H9 (cell line): ENCODE measurements around the gene SPOP. TPM values are rescaled to one million over a fixed set of nuclear protein-coding genes. Genes with fewer than 3 reads are reported as not detected.

Experiments
- DNase-seq: peaks from one replicate; pipeline ENCODE4 v3.0.0-alpha.2; 2017
- H2AFZ ChIP-seq: one replicate; pipeline ENCODE4 v1.6.1; 2013; ENCODE audit warnings: mild to moderate bottlenecking, low read length, control low read depth, moderate library complexity
- H2AK5ac ChIP-seq: 2 replicates; pipeline ENCODE4 v1.6.1; 2013; ENCODE audit warnings: low read length, control low read depth, mixed read lengths; ENCODE audit not compliant: insufficient read length
- H2BK120ac ChIP-seq: one replicate; pipeline ENCODE4 v1.6.1; 2013; ENCODE audit warnings: low read depth, mild to moderate bottlenecking, low read length, control low read depth, inconsistent platforms; ENCODE audit not compliant: poor library complexity, severe bottlenecking
- H2BK12ac ChIP-seq: 2 replicates; pipeline ENCODE4 v1.6.1; 2013; ENCODE audit warnings: low read length, control low read depth, mixed read lengths, low read depth; ENCODE audit not compliant: insufficient read length
- H2BK15ac ChIP-seq: 2 replicates; pipeline ENCODE4 v1.6.1; 2013; ENCODE audit warnings: low read depth, low read length, control low read depth
- H2BK20ac ChIP-seq: one replicate; pipeline ENCODE4 v1.6.1; 2013; ENCODE audit warnings: low read depth, mild to moderate bottlenecking, low read length, control low read depth, inconsistent platforms; ENCODE audit not compliant: poor library complexity, severe bottlenecking
- H2BK5ac ChIP-seq: 2 replicates; pipeline ENCODE4 v1.6.1; 2013; ENCODE audit warnings: low read length, control low read depth, mixed read lengths; ENCODE audit not compliant: insufficient read length
- H3K14ac ChIP-seq: 2 replicates; pipeline ENCODE4 v1.6.1; 2013; ENCODE audit warnings: low read length, control low read depth; ENCODE audit not compliant: insufficient read depth
- H3K18ac ChIP-seq: 2 replicates; pipeline ENCODE4 v1.6.1; 2013; ENCODE audit warnings: low read depth, mild to moderate bottlenecking, mixed read lengths, low read length, control low read depth; ENCODE audit not compliant: insufficient read length
- H3K23ac ChIP-seq: 2 replicates; pipeline ENCODE4 v1.6.1; 2013; ENCODE audit warnings: low read length, control low read depth, mixed read lengths, low read depth; ENCODE audit not compliant: insufficient read length
- H3K23me2 ChIP-seq: 2 replicates; pipeline ENCODE4 v1.6.1; 2013; ENCODE audit warnings: low read depth, mild to moderate bottlenecking, mixed read lengths, low read length, control low read depth; ENCODE audit not compliant: insufficient read length, poor library complexity, severe bottlenecking
- H3K27ac ChIP-seq: 2 replicates; pipeline ENCODE4 v1.5.1; 2013; ENCODE audit warnings: low read length, control low read depth, mixed read lengths, low read depth; ENCODE audit not compliant: insufficient read length
- H3K27me3 ChIP-seq: 2 replicates; pipeline ENCODE4 v1.6.1; 2013; ENCODE audit warnings: low read length, control low read depth, inconsistent platforms; ENCODE audit not compliant: insufficient read depth
- H3K4ac ChIP-seq: 2 replicates; pipeline ENCODE4 v1.6.1; 2013; ENCODE audit warnings: low read depth, mild to moderate bottlenecking, control low read depth, inconsistent platforms, low read length, moderate library complexity
- H3K4me1 ChIP-seq: 2 replicates; pipeline ENCODE4 v1.6.1; 2013; ENCODE audit warnings: low read length, control low read depth, inconsistent platforms; ENCODE audit not compliant: insufficient read depth
- H3K4me2 ChIP-seq: 2 replicates; pipeline ENCODE4 v1.6.1; 2013; ENCODE audit warnings: low read length, control low read depth, mixed read lengths; ENCODE audit not compliant: insufficient read length, insufficient read depth
- H3K56ac ChIP-seq: 2 replicates; pipeline ENCODE4 v1.6.1; 2013; ENCODE audit warnings: low read depth, mild to moderate bottlenecking, mixed read lengths, low read length, control low read depth; ENCODE audit not compliant: insufficient read length
- H3K79me1 ChIP-seq: 2 replicates; pipeline ENCODE4 v1.6.1; 2013; ENCODE audit warnings: low read depth, mild to moderate bottlenecking, moderate library complexity, low read length, control low read depth, inconsistent platforms; ENCODE audit not compliant: insufficient read depth, poor library complexity, severe bottlenecking
- H3K79me2 ChIP-seq: 2 replicates; pipeline ENCODE4 v1.6.1; 2013; ENCODE audit warnings: low read length, control low read depth, inconsistent platforms; ENCODE audit not compliant: insufficient read depth
- H3K9ac ChIP-seq: 2 replicates; pipeline ENCODE4 v1.6.1; 2013; ENCODE audit warnings: low read length, control low read depth, mixed read lengths; ENCODE audit not compliant: insufficient read length; ENCODE audit errors: extremely low read depth
- H3K9me3 ChIP-seq: one replicate; pipeline ENCODE4 v1.6.1; 2013; ENCODE audit warnings: low read depth, low read length, inconsistent platforms; ENCODE audit not compliant: control insufficient read depth
- H3T11ph ChIP-seq: one replicate; pipeline ENCODE4 v1.6.1; 2013; ENCODE audit warnings: mild to moderate bottlenecking, low read length, control low read depth, inconsistent platforms
- H4K20me1 ChIP-seq: one replicate; pipeline ENCODE4 v1.6.1; 2013; ENCODE audit not compliant: control insufficient read depth, insufficient read length, insufficient read depth
- H4K5ac ChIP-seq: 2 replicates; pipeline ENCODE4 v1.6.1; 2013; ENCODE audit warnings: low read depth, mild to moderate bottlenecking, mixed read lengths, low read length, control low read depth; ENCODE audit not compliant: insufficient read length
- H4K8ac ChIP-seq: replicated peaks from 2 replicates; pipeline ENCODE4 v1.6.1; 2013; ENCODE audit warnings: low read length, control low read depth, mixed read lengths, low read depth; ENCODE audit not compliant: insufficient read length
- H4K91ac ChIP-seq: 2 replicates; pipeline ENCODE4 v1.6.1; 2013; ENCODE audit warnings: low read depth, mild to moderate bottlenecking, moderate library complexity, mixed read lengths, low read length, control low read depth; ENCODE audit not compliant: insufficient read length
- H3K27ac Mint-ChIP-seq, 3 experiments: 2 replicates in 2 of 3; 3 replicates in 1 of 3; pipeline ENCODE4 v1.8.0; 2020 to 2021; ENCODE audit warnings: mixed read lengths in 3 of 3, mild to moderate bottlenecking in 1 of 3, moderate library complexity in 1 of 3
- H3K27me3 Mint-ChIP-seq: 2 replicates; pipeline ENCODE4 v1.8.0; 2021; ENCODE audit warnings: low read depth, mild to moderate bottlenecking, moderate library complexity, mixed read lengths
- H3K36me3 Mint-ChIP-seq, 3 experiments: 2 replicates in 2 of 3; 3 replicates in 1 of 3; pipeline ENCODE4 v1.8.0; 2020 to 2021; ENCODE audit warnings: low read depth in 3 of 3, mixed read lengths in 3 of 3; ENCODE audit not compliant: insufficient read depth in 1 of 3
- H3K4me1 Mint-ChIP-seq, 2 experiments: 2 replicates each; pipeline ENCODE4 v1.8.0; 2020; ENCODE audit warnings: mixed read lengths in 2 of 2
- H3K4me3 Mint-ChIP-seq, 2 experiments: 2 replicates in 1 of 2; 3 replicates in 1 of 2; pipeline ENCODE4 v1.8.0; 2020 to 2021; ENCODE audit warnings: mild to moderate bottlenecking in 2 of 2, mixed read lengths in 2 of 2, moderate library complexity in 1 of 2
- H3K9me3 Mint-ChIP-seq, 2 experiments: 2 replicates in 1 of 2; 3 replicates in 1 of 2; pipeline ENCODE4 v1.8.0; 2020; ENCODE audit warnings: mild to moderate bottlenecking in 2 of 2, mixed read lengths in 2 of 2, moderate library complexity in 1 of 2
- WGBS: extraction: QIAGEN DNeasy Blood & Tissue Kit; methylation state at CpG from one replicate; pipeline ENCODE4 v1.1.7; 2013; ENCODE audit warnings: missing lambda C conversion rate, low lambda C conversion rate, mixed read lengths; ENCODE audit not compliant: insufficient read length; ENCODE audit errors: extremely low coverage; 5-methylcytosine and 5-hydroxymethylcytosine counted together
- total RNA-seq: library from RNA; stranded (reverse); gene quantifications from 2 replicates; pipeline ENCODE4 v1.2.1, GENCODE V29; 2021
- TF ChIP-seq, protein P1 (sequence below): fragments of 200-600 bp; sonication (generic); conservative IDR thresholded peaks from 3 replicates; pipeline ENCODE4 v1.8.0; 2021; ENCODE audit warnings: antibody characterized with exemption, mild to moderate bottlenecking

SPOP gene
- total RNA-seq, 1 experiment from 2014 or later: 33.7 TPM

GRCh38 chr17:49637739-49638138 lies 40.2 kb downstream of the SPOP start:
- Mint-ChIP-seq H3K27me3 (no peaks in the 10 kb centered on the region), H3K27ac (no peak overlapping the region; a peak in 1 of 7 replicates), H3K4me1 (peaks cover 33 to 40% of the 10 kb centered on the region in 2 experiments), H3K36me3 (peaks cover 4 to 17% (median 14%) of the 10 kb centered on the region in 3 experiments; a peak in 6 of 7 replicates), H3K4me3 (no peak overlapping the region), H3K9me3 (peaks cover 0 to 6% of the 10 kb centered on the region in 2 experiments; a peak in 1 of 5 replicates)
- no peaks in the 10 kb centered on the region for H3K27me3 ChIP-seq
- no peak overlapping the region for H2AK5ac ChIP-seq
- H3K14ac ChIP-seq: no peak overlapping the region
- TF ChIP-seq, protein P1, sequence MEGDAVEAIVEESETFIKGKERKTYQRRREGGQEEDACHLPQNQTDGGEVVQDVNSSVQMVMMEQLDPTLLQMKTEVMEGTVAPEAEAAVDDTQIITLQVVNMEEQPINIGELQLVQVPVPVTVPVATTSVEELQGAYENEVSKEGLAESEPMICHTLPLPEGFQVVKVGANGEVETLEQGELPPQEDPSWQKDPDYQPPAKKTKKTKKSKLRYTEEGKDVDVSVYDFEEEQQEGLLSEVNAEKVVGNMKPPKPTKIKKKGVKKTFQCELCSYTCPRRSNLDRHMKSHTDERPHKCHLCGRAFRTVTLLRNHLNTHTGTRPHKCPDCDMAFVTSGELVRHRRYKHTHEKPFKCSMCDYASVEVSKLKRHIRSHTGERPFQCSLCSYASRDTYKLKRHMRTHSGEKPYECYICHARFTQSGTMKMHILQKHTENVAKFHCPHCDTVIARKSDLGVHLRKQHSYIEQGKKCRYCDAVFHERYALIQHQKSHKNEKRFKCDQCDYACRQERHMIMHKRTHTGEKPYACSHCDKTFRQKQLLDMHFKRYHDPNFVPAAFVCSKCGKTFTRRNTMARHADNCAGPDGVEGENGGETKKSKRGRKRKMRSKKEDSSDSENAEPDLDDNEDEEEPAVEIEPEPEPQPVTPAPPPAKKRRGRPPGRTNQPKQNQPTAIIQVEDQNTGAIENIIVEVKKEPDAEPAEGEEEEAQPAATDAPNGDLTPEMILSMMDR: no peak
- H3K23me2 ChIP-seq: no peaks in the 10 kb centered on the region
- no peak overlapping the region for H2BK12ac ChIP-seq
- no peak overlapping the region for H3K23ac ChIP-seq
- WGBS: no CpG with 5 or more reads among the region's 1 CpG
- peaks cover 3% of the 10 kb centered on the region for H3K79me1 ChIP-seq
- H2BK5ac ChIP-seq: no peak overlapping the region
- H3K18ac ChIP-seq: no peak overlapping the region
- DNase-seq: no peak
- H3K9ac ChIP-seq: no peak overlapping the region
- H4K20me1 ChIP-seq: no peaks in the 10 kb centered on the region
- no peak overlapping the region for H2BK120ac ChIP-seq
- no peak overlapping the region for H3T11ph ChIP-seq
- H4K91ac ChIP-seq: no peak overlapping the region
- no peaks in the 10 kb centered on the region for H3K9me3 ChIP-seq
- no peak overlapping the region for H3K4me2 ChIP-seq
- no peak overlapping the region for H3K4ac ChIP-seq
- no peak overlapping the region for H3K27ac ChIP-seq
- no peak overlapping the region for H2BK20ac ChIP-seq
- H3K4me1 ChIP-seq: no peaks in the 10 kb centered on the region
- no peak overlapping the region for H2AFZ ChIP-seq
- H3K79me2 ChIP-seq: no peaks in the 10 kb centered on the region
- H2BK15ac ChIP-seq: no peak overlapping the region
- H4K5ac ChIP-seq: no peak overlapping the region
- no peak overlapping the region for H3K56ac ChIP-seq
- H4K8ac ChIP-seq: no peak overlapping the region
